KMS-11 (cell line): ENCODE results near the gene TMPRSS7.

Experiments used
- H2AFZ ChIP-seq: fragments of 200-600 bp; sonication (generic); 2 replicates; pipeline ENCODE4 v1.6.1; 2016; ENCODE audit warnings: antibody characterized with exemption, mixed run types, low read depth
- H3K27ac ChIP-seq: fragments of 200-600 bp; sonication (generic); 2 replicates; pipeline ENCODE4 v1.6.1; 2016; ENCODE audit warnings: mild to moderate bottlenecking, mixed run types
- H3K27me3 ChIP-seq: fragments of 200-600 bp; sonication (generic); 2 replicates; pipeline ENCODE4 v1.6.1; 2017; ENCODE audit warnings: mild to moderate bottlenecking, low read depth, mixed run types, moderate library complexity; ENCODE audit not compliant: insufficient read depth
- H3K36me3 ChIP-seq: fragments of 200-600 bp; sonication (generic); 2 replicates; pipeline ENCODE4 v1.6.1; 2017; ENCODE audit warnings: mild to moderate bottlenecking, mixed run types; ENCODE audit not compliant: insufficient read depth
- H3K4me1 ChIP-seq: fragments of 200-600 bp; sonication (generic); 2 replicates; pipeline ENCODE4 v1.6.1; 2016; ENCODE audit warnings: mild to moderate bottlenecking, low read depth, mixed run types; ENCODE audit not compliant: poor library complexity, severe bottlenecking
- H3K4me2 ChIP-seq: fragments of 200-600 bp; sonication (generic); 2 replicates; pipeline ENCODE4 v1.7.0; 2016; ENCODE audit warnings: mild to moderate bottlenecking, mixed run types
- H3K4me3 ChIP-seq: fragments of 200-600 bp; sonication (generic); IDR thresholded peaks from 2 replicates; pipeline ENCODE4 v1.6.1; 2017; ENCODE audit warnings: low read depth, low read length, mixed read lengths; ENCODE audit not compliant: insufficient read depth
- H3K79me2 ChIP-seq: fragments of 200-600 bp; sonication (generic); 2 replicates; pipeline ENCODE4 v1.6.1; 2016; ENCODE audit warnings: low read depth, mixed run types; ENCODE audit not compliant: insufficient read depth
- H3K9ac ChIP-seq: fragments of 200-600 bp; sonication (generic); 2 replicates; pipeline ENCODE4 v1.6.1; 2016; ENCODE audit warnings: mild to moderate bottlenecking, mixed run types
- H4K20me1 ChIP-seq: fragments of 200-600 bp; sonication (generic); 2 replicates; pipeline ENCODE4 v1.6.1; 2016; ENCODE audit warnings: mild to moderate bottlenecking, mixed run types; ENCODE audit not compliant: insufficient read depth
- CTCF ChIP-seq: fragments of 200-600 bp; sonication (generic); conservative IDR thresholded peaks from 2 replicates; pipeline ENCODE4 v1.6.1; 2017; ENCODE audit warnings: low read depth, mild to moderate bottlenecking, antibody characterized with exemption, low read length, moderate library complexity, mixed read lengths

Gene TMPRSS7

GRCh38 chr3:112097378-112097777, 62.8 kb downstream of the TMPRSS7 start:
- Histone ChIP-seq H3K36me3 (no peaks in the 10 kb centered on the region), H3K27ac (no peak overlapping the region), H3K4me2 (no peak overlapping the region; the same call in 1 of the 2 replicates), H4K20me1 (no peaks in the 10 kb centered on the region), H3K4me1 (peaks cover 22% of the 10 kb centered on the region), H3K4me3 (no peak overlapping the region), H3K79me2 (no peaks in the 10 kb centered on the region), H2AFZ (no peak overlapping the region), H3K9ac (no peak overlapping the region), H3K27me3 (no peaks in the 10 kb centered on the region)
- no peak for TF ChIP-seq CTCF

- Histone ChIP-seq H3K9ac (no peak overlapping the region), H3K4me2 (no peak overlapping the region), H2AFZ (no peak overlapping the region), H3K4me1 (peaks cover 9% of the 10 kb centered on the region), H3K36me3 (no peaks in the 10 kb centered on the region), H4K20me1 (no peaks in the 10 kb centered on the region), H3K27ac (no peak overlapping the region), H3K79me2 (no peaks in the 10 kb centered on the region), H3K4me3 (no peak overlapping the region), H3K27me3 (no peaks in the 10 kb centered on the region)
- no peak for TF ChIP-seq CTCF
Observed at GRCh38 chr3:112101916-112102315, 67.4 kb downstream of the TMPRSS7 start.

GRCh38 chr3:112104774-112105173, 70.2 kb downstream of the TMPRSS7 start:
- Histone ChIP-seq H4K20me1 (no peaks in the 10 kb centered on the region), H3K27me3 (no peaks in the 10 kb centered on the region), H3K4me2 (no peak overlapping the region), H2AFZ (no peak overlapping the region), H3K79me2 (no peaks in the 10 kb centered on the region), H3K4me3 (no peak overlapping the region), H3K9ac (no peak overlapping the region), H3K36me3 (no peaks in the 10 kb centered on the region), H3K27ac (no peak overlapping the region), H3K4me1 (peaks cover 15% of the 10 kb centered on the region)
- no peak for TF ChIP-seq CTCF

GRCh38 chr3:112109322-112109721, 74.8 kb downstream of the TMPRSS7 start:
- Histone ChIP-seq H4K20me1 (no peaks in the 10 kb centered on the region), H3K9ac (no peak overlapping the region), H3K4me1 (peaks cover 37% of the 10 kb centered on the region), H3K27me3 (no peaks in the 10 kb centered on the region), H3K27ac (no peak overlapping the region), H2AFZ (0 out of 2 replicates have a peak overlapping the region, but pooled peaks have one; percentile 24), H3K36me3 (no peaks in the 10 kb centered on the region), H3K4me2 (peak overlapping the region; percentile 51), H3K4me3 (no peak overlapping the region), H3K79me2 (no peaks in the 10 kb centered on the region)
- no peak for TF ChIP-seq CTCF
